Measurements from ENCODE around the gene LRRFIP1.

LRRFIP1 gene

DNA sequence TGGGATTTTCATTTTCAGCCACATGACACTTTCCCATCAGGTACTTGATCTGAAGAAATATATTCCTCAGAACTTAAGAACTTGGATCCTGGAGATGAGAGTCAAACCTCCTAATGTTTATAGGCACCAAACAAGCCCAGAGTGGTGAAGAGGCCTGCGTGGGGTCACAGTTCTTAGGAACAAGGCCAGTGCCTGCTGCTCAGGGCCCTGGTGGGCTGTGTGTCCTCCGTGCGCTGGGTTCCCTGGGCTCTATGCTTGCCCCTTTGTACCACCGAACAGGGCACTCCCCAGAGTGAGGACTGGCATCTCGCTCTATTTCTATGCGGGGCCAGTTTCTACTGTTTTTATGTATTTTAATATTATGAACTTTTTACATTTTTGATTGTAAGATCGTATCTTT lies 95.2 kb downstream of the LRRFIP1 start:
- no peaks in the 10 kb centered on the region for H3K27me3 ChIP-seq (replicated peaks; ENCODE audit: control insufficient read depth, insufficient read depth, low read length)
- no peak overlapping the region for H3K4me3 ChIP-seq (replicated peaks; ENCODE audit: low read depth, low read length)
- peaks cover 14% of the 10 kb centered on the region for H3K36me3 ChIP-seq (ENCODE audit: control insufficient read depth, insufficient read depth, low read length)
- TF ChIP-seq, protein P1, sequence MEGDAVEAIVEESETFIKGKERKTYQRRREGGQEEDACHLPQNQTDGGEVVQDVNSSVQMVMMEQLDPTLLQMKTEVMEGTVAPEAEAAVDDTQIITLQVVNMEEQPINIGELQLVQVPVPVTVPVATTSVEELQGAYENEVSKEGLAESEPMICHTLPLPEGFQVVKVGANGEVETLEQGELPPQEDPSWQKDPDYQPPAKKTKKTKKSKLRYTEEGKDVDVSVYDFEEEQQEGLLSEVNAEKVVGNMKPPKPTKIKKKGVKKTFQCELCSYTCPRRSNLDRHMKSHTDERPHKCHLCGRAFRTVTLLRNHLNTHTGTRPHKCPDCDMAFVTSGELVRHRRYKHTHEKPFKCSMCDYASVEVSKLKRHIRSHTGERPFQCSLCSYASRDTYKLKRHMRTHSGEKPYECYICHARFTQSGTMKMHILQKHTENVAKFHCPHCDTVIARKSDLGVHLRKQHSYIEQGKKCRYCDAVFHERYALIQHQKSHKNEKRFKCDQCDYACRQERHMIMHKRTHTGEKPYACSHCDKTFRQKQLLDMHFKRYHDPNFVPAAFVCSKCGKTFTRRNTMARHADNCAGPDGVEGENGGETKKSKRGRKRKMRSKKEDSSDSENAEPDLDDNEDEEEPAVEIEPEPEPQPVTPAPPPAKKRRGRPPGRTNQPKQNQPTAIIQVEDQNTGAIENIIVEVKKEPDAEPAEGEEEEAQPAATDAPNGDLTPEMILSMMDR (IDR thresholded peaks at IDR 0.05; ENCODE audit: insufficient read depth, low read length, poor library complexity, severe bottlenecking), result no peak
- no peak for DNase-seq (ENCODE audit: extremely low read depth, insufficient read length)

DNA sequence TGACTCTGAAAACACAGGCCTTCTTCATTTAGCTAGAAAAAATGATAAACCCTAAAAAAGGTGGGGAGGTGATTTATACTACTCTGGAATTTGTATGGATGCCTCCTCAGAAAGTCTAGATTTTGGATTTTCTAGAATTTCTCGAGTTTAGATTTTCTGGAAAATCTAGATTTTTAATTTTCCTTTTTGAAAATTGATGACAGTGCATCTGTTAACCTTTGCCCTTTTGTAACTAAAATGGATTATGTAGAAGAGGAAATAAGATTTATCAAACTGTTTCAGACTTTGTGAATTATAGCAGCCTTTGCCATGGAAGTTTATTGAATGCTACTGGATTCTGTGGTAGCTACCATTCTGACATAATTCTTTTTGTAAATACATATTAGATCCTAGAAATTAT lies 95.6 kb downstream of the LRRFIP1 start:
- no peaks in the 10 kb centered on the region for H3K27me3 ChIP-seq (replicated peaks; ENCODE audit: control insufficient read depth, insufficient read depth, low read length)
- DNase-seq (ENCODE audit: extremely low read depth, insufficient read length), result no peak
- no peak overlapping the region for H3K4me3 ChIP-seq (replicated peaks; ENCODE audit: low read depth, low read length)
- TF ChIP-seq, protein P1 (IDR thresholded peaks at IDR 0.05; ENCODE audit: insufficient read depth, low read length, poor library complexity, severe bottlenecking), result no peak
- H3K36me3 ChIP-seq (ENCODE audit: control insufficient read depth, insufficient read depth, low read length), result peaks cover 11% of the 10 kb centered on the region

DNA sequence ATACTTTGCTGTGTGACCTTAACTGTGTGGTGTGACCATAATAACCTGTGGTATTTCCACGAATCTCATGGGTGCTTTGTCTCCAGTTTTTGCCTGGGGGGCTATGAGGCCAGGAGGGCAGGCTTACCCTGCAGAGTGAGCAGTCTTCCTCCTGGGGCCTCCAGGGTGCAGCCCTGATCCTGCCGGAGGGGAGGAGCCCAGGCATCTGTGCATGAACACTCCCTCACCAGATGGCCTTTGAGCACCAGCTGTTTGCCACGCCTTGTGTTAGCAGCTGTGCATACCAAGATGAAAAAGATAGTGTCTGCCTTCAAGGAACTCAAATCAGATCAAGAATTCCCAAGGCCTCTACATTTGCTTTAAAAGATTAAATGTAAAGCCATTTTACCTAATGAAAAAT lies 96.2 kb downstream of the LRRFIP1 start:
- Histone ChIP-seq H3K4me3 (replicated peaks; ENCODE audit: low read depth, low read length) (no peak overlapping the region), H3K36me3 (ENCODE audit: control insufficient read depth, insufficient read depth, low read length) (peaks cover 10% of the 10 kb centered on the region), H3K27me3 (replicated peaks; ENCODE audit: control insufficient read depth, insufficient read depth, low read length) (no peaks in the 10 kb centered on the region)
- TF ChIP-seq, protein P1 (IDR thresholded peaks at IDR 0.05; ENCODE audit: insufficient read depth, low read length, poor library complexity, severe bottlenecking), result no peak
- no peak for DNase-seq (ENCODE audit: extremely low read depth, insufficient read length)

DNA sequence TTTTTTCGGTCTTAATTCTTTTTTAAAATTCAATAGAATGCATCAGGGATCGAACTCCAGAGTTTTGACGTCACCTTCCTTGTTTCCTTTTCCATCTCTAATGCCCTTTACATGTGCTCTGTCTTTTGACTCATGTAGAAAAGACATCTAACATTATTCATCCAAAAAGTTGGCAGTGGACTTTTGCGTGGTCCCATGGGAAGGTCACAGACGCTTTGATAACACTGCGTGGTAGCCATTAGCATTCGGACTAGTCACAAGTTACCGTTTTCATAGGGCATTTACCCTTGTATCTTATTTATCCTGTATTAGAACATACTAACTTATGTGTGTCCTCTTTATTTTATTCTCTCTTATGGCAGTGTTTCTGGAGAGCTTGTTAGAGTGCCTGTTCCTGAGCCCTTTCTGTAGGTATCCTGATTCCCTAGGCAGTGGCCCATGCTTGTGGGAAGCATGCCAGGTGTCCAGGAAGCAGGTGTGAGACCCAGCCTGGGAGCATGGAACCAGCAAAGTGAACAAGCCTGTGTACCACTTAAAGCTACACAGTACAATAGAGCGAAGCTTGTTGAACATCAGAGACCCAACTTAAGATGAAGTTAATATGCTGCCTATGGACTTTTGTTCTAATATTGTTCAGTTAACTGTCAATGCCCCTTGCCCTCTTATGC lies 97.6 kb downstream of the LRRFIP1 start:
- Histone ChIP-seq H3K4me3 (replicated peaks; ENCODE audit: low read depth, low read length) (no peak overlapping the region), H3K36me3 (ENCODE audit: control insufficient read depth, insufficient read depth, low read length) (peaks cover 11% of the 10 kb centered on the region), H3K27me3 (replicated peaks; ENCODE audit: control insufficient read depth, insufficient read depth, low read length) (no peaks in the 10 kb centered on the region)
- no peak for DNase-seq (ENCODE audit: extremely low read depth, insufficient read length)
- TF ChIP-seq, protein P1 (IDR thresholded peaks at IDR 0.05; ENCODE audit: insufficient read depth, low read length, poor library complexity, severe bottlenecking), result no peak

DNA sequence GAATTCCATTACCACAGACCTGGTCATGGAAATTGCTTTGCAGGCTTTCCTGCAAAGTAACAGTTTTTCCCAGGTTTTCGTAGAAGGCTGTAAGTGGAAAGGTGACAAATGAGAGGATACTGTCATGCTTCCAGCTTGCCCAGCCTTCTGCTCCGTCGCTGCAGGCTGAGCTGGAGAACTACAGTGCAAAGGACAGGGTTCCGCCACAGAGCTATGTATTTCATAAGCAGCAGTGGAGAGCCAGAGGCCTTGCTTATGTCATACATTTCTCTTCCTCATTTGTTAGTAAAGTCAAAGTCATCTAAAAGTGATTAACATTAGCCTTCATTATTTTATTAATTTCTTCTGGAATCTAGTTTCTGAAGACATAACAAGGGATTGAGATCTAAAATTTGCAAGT lies 98.3 kb downstream of the LRRFIP1 start:
- no peaks in the 10 kb centered on the region for H3K27me3 ChIP-seq (replicated peaks; ENCODE audit: control insufficient read depth, insufficient read depth, low read length)
- H3K36me3 ChIP-seq (ENCODE audit: control insufficient read depth, insufficient read depth, low read length), result peaks cover 8% of the 10 kb centered on the region
- TF ChIP-seq, protein P1 (IDR thresholded peaks at IDR 0.05; ENCODE audit: insufficient read depth, low read length, poor library complexity, severe bottlenecking), result no peak
- H3K4me3 ChIP-seq (replicated peaks; ENCODE audit: low read depth, low read length), result no peak overlapping the region
- no peak for DNase-seq (ENCODE audit: extremely low read depth, insufficient read length)

DNA sequence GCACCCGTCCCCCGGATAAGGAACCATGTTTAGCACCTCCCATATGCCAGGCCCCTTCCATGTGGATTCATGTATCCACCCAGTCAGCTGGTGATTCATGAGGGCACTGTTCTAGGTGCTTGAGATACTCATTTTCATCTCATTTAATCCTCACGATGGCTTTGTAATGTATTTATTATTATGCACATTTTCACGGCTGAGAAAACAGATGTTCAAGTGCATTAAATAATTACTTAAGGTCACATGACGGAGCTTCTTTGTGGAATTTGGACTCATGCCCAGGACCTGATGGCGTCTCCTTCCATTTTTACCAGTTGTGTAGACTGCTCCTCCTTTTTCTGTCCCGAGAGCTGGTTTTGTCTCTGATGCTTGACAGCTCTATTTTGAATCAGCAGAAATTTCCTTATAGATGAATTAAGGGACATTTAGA lies 99.0 kb downstream of the LRRFIP1 start:
- DNase-seq (ENCODE audit: extremely low read depth, insufficient read length), result no peak
- H3K36me3 ChIP-seq (ENCODE audit: control insufficient read depth, insufficient read depth, low read length), result peaks cover 7% of the 10 kb centered on the region
- TF ChIP-seq, protein P1 (IDR thresholded peaks at IDR 0.05; ENCODE audit: insufficient read depth, low read length, poor library complexity, severe bottlenecking), result no peak
- H3K4me3 ChIP-seq (replicated peaks; ENCODE audit: low read depth, low read length), result no peak overlapping the region
- no peaks in the 10 kb centered on the region for H3K27me3 ChIP-seq (replicated peaks; ENCODE audit: control insufficient read depth, insufficient read depth, low read length)
